Glutamatergic neuron (in vitro differentiated cells): ENCODE measurements around the gene EZR. TPM values are rescaled to one million over a fixed set of nuclear protein-coding genes. Genes with fewer than 3 reads are reported as not detected.

Experiments
- DNase-seq: peaks from one replicate; pipeline ENCODE4 v3.0.0; 2022
- H3K27ac Mint-ChIP-seq: one replicate; pipeline ENCODE4 v1.8.0; 2020; ENCODE audit warnings: mild to moderate bottlenecking, mixed read lengths, inconsistent platforms; ENCODE audit not compliant: unreplicated experiment
- H3K27me3 Mint-ChIP-seq: one replicate; pipeline ENCODE4 v1.8.0; 2020; ENCODE audit warnings: mild to moderate bottlenecking, moderate library complexity, mixed read lengths, inconsistent platforms; ENCODE audit not compliant: unreplicated experiment
- H3K36me3 Mint-ChIP-seq: one replicate; pipeline ENCODE4 v1.8.0; 2020; ENCODE audit warnings: mild to moderate bottlenecking, mixed read lengths, inconsistent platforms; ENCODE audit not compliant: unreplicated experiment
- H3K4me1 Mint-ChIP-seq: one replicate; pipeline ENCODE4 v1.8.0; 2020; ENCODE audit warnings: mild to moderate bottlenecking, low read depth, mixed read lengths, inconsistent platforms; ENCODE audit not compliant: unreplicated experiment
- H3K4me3 Mint-ChIP-seq: one replicate; pipeline ENCODE4 v1.8.0; 2020; ENCODE audit warnings: mild to moderate bottlenecking, mixed read lengths, inconsistent platforms; ENCODE audit not compliant: unreplicated experiment
- H3K9me3 Mint-ChIP-seq: one replicate; pipeline ENCODE4 v1.8.0; 2020; ENCODE audit warnings: mild to moderate bottlenecking, moderate library complexity, mixed read lengths, inconsistent platforms; ENCODE audit not compliant: unreplicated experiment
- total RNA-seq: library from RNA; stranded (reverse); fragmentation: NEBNext Ultra II Directional; extraction: Animal tissue kit (Norgen Biotek cat#: 25700); gene quantifications from one replicate; pipeline ENCODE4 v1.2.1, GENCODE V29; 2021; ENCODE audit not compliant: unreplicated experiment
- TF ChIP-seq, protein P1 (sequence below): fragments of 200-600 bp; sonication (generic); IDR thresholded peaks from one replicate; pipeline ENCODE4 v1.5.0; 2021; ENCODE audit not compliant: partially characterized antibody, unreplicated experiment

Gene EZR
- total RNA-seq, 1 donor from 2014 or later = 272 TPM

- no peaks in the 10 kb centered on the region for H3K9me3 Mint-ChIP-seq
- H3K4me1 Mint-ChIP-seq = no peaks in the 10 kb centered on the region
- H3K36me3 Mint-ChIP-seq = no peaks in the 10 kb centered on the region
- no peak overlapping the region for H3K4me3 Mint-ChIP-seq
- DNase-seq = no peak
- H3K27ac Mint-ChIP-seq = no peak overlapping the region
- TF ChIP-seq, protein P1, sequence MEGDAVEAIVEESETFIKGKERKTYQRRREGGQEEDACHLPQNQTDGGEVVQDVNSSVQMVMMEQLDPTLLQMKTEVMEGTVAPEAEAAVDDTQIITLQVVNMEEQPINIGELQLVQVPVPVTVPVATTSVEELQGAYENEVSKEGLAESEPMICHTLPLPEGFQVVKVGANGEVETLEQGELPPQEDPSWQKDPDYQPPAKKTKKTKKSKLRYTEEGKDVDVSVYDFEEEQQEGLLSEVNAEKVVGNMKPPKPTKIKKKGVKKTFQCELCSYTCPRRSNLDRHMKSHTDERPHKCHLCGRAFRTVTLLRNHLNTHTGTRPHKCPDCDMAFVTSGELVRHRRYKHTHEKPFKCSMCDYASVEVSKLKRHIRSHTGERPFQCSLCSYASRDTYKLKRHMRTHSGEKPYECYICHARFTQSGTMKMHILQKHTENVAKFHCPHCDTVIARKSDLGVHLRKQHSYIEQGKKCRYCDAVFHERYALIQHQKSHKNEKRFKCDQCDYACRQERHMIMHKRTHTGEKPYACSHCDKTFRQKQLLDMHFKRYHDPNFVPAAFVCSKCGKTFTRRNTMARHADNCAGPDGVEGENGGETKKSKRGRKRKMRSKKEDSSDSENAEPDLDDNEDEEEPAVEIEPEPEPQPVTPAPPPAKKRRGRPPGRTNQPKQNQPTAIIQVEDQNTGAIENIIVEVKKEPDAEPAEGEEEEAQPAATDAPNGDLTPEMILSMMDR = no peak
- H3K27me3 Mint-ChIP-seq = peaks cover 3% of the 10 kb centered on the region
These were observed 31.6 kb upstream of the EZR start for GRCh38 chr6:158850807-158851115.

GRCh38 chr6:158849899-158850806 lies 31.0 kb upstream of the EZR start:
- H3K4me3 Mint-ChIP-seq = no peak overlapping the region
- no peak overlapping the region for H3K27ac Mint-ChIP-seq
- H3K4me1 Mint-ChIP-seq = no peaks in the 10 kb centered on the region
- TF ChIP-seq, protein P1 = no peak
- no peaks in the 10 kb centered on the region for H3K9me3 Mint-ChIP-seq
- H3K27me3 Mint-ChIP-seq = peaks cover 3% of the 10 kb centered on the region
- no peaks in the 10 kb centered on the region for H3K36me3 Mint-ChIP-seq
- no peak for DNase-seq

- no peak for DNase-seq
- H3K36me3 Mint-ChIP-seq = no peaks in the 10 kb centered on the region
- H3K27me3 Mint-ChIP-seq = peaks cover 3% of the 10 kb centered on the region
- TF ChIP-seq, protein P1 = no peak
- no peak overlapping the region for H3K4me3 Mint-ChIP-seq
- H3K9me3 Mint-ChIP-seq = no peaks in the 10 kb centered on the region
- no peak overlapping the region for H3K27ac Mint-ChIP-seq
- no peaks in the 10 kb centered on the region for H3K4me1 Mint-ChIP-seq
These were observed 29.3 kb upstream of the EZR start for GRCh38 chr6:158848490-158848895.

DNA sequence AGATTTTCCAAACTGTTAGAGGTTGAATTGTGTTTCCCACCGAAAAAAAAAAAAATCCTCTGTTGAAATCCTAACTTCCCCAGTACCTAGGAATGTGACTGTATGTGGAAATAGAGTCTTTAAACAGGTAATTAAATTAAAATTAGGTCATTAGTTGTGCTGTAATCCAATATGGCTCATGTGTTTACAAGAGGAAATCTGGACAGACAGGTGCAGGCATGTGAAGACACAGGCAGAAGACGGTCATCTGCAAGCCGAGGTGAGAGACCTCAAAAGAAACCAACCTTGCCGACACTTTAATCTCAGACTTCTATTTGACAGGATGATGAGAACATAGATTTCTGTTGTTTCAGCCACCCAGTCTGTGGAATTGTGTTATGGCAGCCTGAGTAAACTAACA lies 28.6 kb upstream of the EZR start:
- H3K4me1 Mint-ChIP-seq = no peaks in the 10 kb centered on the region
- no peak overlapping the region for H3K27ac Mint-ChIP-seq

More for the DNA sequence above, 28.6 kb upstream of the EZR start:
- no peaks in the 10 kb centered on the region for H3K36me3 Mint-ChIP-seq
- H3K4me3 Mint-ChIP-seq = no peak overlapping the region
- TF ChIP-seq, protein P1 = no peak
- no peak for DNase-seq
- peaks cover 3% of the 10 kb centered on the region for H3K27me3 Mint-ChIP-seq
- no peaks in the 10 kb centered on the region for H3K9me3 Mint-ChIP-seq
